ENCODE results near the gene TNFSF4.
"Not testable (repeated sequence)": the region's sequence is repeated elsewhere in the genome, so short reads cannot be mapped to it uniquely, and the experiment has no call there.

The TNFSF4 gene

GRCh38 chr1:173234434-173234833 is 27.3 kb upstream of the TNFSF4 start:
- not testable (repeated sequence) for H3K9me3 ChIP-seq (ENCODE audit: insufficient read depth, low read depth, low read length); H3K27ac ChIP-seq (ENCODE audit: low read length); H3K4me1 ChIP-seq (ENCODE audit: insufficient read depth, low read length); H3K27me3 ChIP-seq (ENCODE audit: insufficient read depth, low read length); H3K36me3 ChIP-seq (ENCODE audit: insufficient read depth, low read depth, low read length); H3K4me3 ChIP-seq (ENCODE audit: low read length); H3K9ac ChIP-seq (ENCODE audit: low read depth, low read length)

GRCh38 chr1:173229031-173229430 is 21.9 kb upstream of the TNFSF4 start:
- H3K9me3 ChIP-seq (ENCODE audit: insufficient read depth, low read depth, low read length), result peaks cover 14% of the 10 kb centered on the region
- H3K27ac ChIP-seq (ENCODE audit: low read length); H3K4me3 ChIP-seq (ENCODE audit: low read length); H3K4me1 ChIP-seq (ENCODE audit: insufficient read depth, low read length); H3K9ac ChIP-seq (ENCODE audit: low read depth, low read length); H3K36me3 ChIP-seq (ENCODE audit: insufficient read depth, low read depth, low read length); H3K27me3 ChIP-seq (ENCODE audit: insufficient read depth, low read length): not testable (repeated sequence)

GRCh38 chr1:173224949-173225348 is 17.8 kb upstream of the TNFSF4 start:
- no peaks in the 10 kb centered on the region for H3K4me1 ChIP-seq (ENCODE audit: insufficient read depth, low read length)
- H3K27me3 ChIP-seq (ENCODE audit: insufficient read depth, low read length), result no peaks in the 10 kb centered on the region
- H3K9ac ChIP-seq (ENCODE audit: low read depth, low read length), result no peak overlapping the region
- no peak overlapping the region for H3K27ac ChIP-seq (ENCODE audit: low read length)
- H3K36me3 ChIP-seq (ENCODE audit: insufficient read depth, low read depth, low read length), result no peaks in the 10 kb centered on the region
- H3K9me3 ChIP-seq (ENCODE audit: insufficient read depth, low read depth, low read length), result peaks cover 14% of the 10 kb centered on the region
- no peak overlapping the region for H3K4me3 ChIP-seq (ENCODE audit: low read length)

GRCh38 chr1:173224280-173224892 is 17.3 kb upstream of the TNFSF4 start:
- Histone ChIP-seq H3K27ac (ENCODE audit: low read length) (no peak overlapping the region), H3K27me3 (ENCODE audit: insufficient read depth, low read length) (no peaks in the 10 kb centered on the region), H3K9ac (ENCODE audit: low read depth, low read length) (no peak overlapping the region), H3K4me1 (ENCODE audit: insufficient read depth, low read length) (no peaks in the 10 kb centered on the region), H3K4me3 (ENCODE audit: low read length) (no peak overlapping the region), H3K9me3 (ENCODE audit: insufficient read depth, low read depth, low read length) (peaks cover 14% of the 10 kb centered on the region), H3K36me3 (ENCODE audit: insufficient read depth, low read depth, low read length) (no peaks in the 10 kb centered on the region)

- Histone ChIP-seq H3K9ac (ENCODE audit: low read depth, low read length) (no peak overlapping the region), H3K9me3 (ENCODE audit: insufficient read depth, low read depth, low read length) (peaks cover 14% of the 10 kb centered on the region), H3K36me3 (ENCODE audit: insufficient read depth, low read depth, low read length) (no peaks in the 10 kb centered on the region), H3K27ac (ENCODE audit: low read length) (no peak overlapping the region), H3K4me3 (ENCODE audit: low read length) (no peak overlapping the region), H3K27me3 (ENCODE audit: insufficient read depth, low read length) (no peaks in the 10 kb centered on the region), H3K4me1 (ENCODE audit: insufficient read depth, low read length) (no peaks in the 10 kb centered on the region)
Measured at GRCh38 chr1:173223031-173223380, 15.9 kb upstream of the TNFSF4 start.

- H3K36me3 ChIP-seq (ENCODE audit: insufficient read depth, low read depth, low read length), result no peaks in the 10 kb centered on the region
- H3K27me3 ChIP-seq (ENCODE audit: insufficient read depth, low read length), result no peaks in the 10 kb centered on the region
- H3K9me3 ChIP-seq (ENCODE audit: insufficient read depth, low read depth, low read length), result peaks cover 8% of the 10 kb centered on the region
- no peaks in the 10 kb centered on the region for H3K4me1 ChIP-seq (ENCODE audit: insufficient read depth, low read length)
- H3K27ac ChIP-seq (ENCODE audit: low read length), result no peak overlapping the region
- H3K9ac ChIP-seq (ENCODE audit: low read depth, low read length), result no peak overlapping the region
- H3K4me3 ChIP-seq (ENCODE audit: low read length), result no peak overlapping the region
Measured at GRCh38 chr1:173222149-173223030, 15.3 kb upstream of the TNFSF4 start.

- no peaks in the 10 kb centered on the region for H3K4me1 ChIP-seq (ENCODE audit: insufficient read depth, low read length)
- H3K27ac ChIP-seq (ENCODE audit: low read length), result no peak overlapping the region
- no peaks in the 10 kb centered on the region for H3K9me3 ChIP-seq (ENCODE audit: insufficient read depth, low read depth, low read length)
- H3K4me3 ChIP-seq (ENCODE audit: low read length), result no peak overlapping the region
- H3K9ac ChIP-seq (ENCODE audit: low read depth, low read length), result no peak overlapping the region
- no peaks in the 10 kb centered on the region for H3K27me3 ChIP-seq (ENCODE audit: insufficient read depth, low read length)
- H3K36me3 ChIP-seq (ENCODE audit: insufficient read depth, low read depth, low read length), result no peaks in the 10 kb centered on the region
Measured at GRCh38 chr1:173220157-173220556, 13.0 kb upstream of the TNFSF4 start.

- Histone ChIP-seq H3K4me1 (ENCODE audit: insufficient read depth, low read length) (no peaks in the 10 kb centered on the region), H3K4me3 (ENCODE audit: low read length) (no peak overlapping the region), H3K27ac (ENCODE audit: low read length) (no peak overlapping the region), H3K9me3 (ENCODE audit: insufficient read depth, low read depth, low read length) (no peaks in the 10 kb centered on the region), H3K27me3 (ENCODE audit: insufficient read depth, low read length) (peaks cover 42% of the 10 kb centered on the region), H3K9ac (ENCODE audit: low read depth, low read length) (no peak overlapping the region), H3K36me3 (ENCODE audit: insufficient read depth, low read depth, low read length) (no peaks in the 10 kb centered on the region)
Measured at GRCh38 chr1:173213665-173214064, 6.5 kb upstream of the TNFSF4 start.

- H3K9me3 ChIP-seq (ENCODE audit: insufficient read depth, low read depth, low read length), result no peaks in the 10 kb centered on the region
- H3K4me3 ChIP-seq (ENCODE audit: low read length), result no peak overlapping the region
- H3K27ac ChIP-seq (ENCODE audit: low read length), result no peak overlapping the region
- H3K4me1 ChIP-seq (ENCODE audit: insufficient read depth, low read length), result no peaks in the 10 kb centered on the region
- H3K9ac ChIP-seq (ENCODE audit: low read depth, low read length), result no peak overlapping the region
- H3K36me3 ChIP-seq (ENCODE audit: insufficient read depth, low read depth, low read length), result no peaks in the 10 kb centered on the region
- H3K27me3 ChIP-seq (ENCODE audit: insufficient read depth, low read length), result peaks cover 45% of the 10 kb centered on the region
Measured at GRCh38 chr1:173212952-173213491, 5.9 kb upstream of the TNFSF4 start.

- Histone ChIP-seq H3K4me1 (ENCODE audit: insufficient read depth, low read length) (no peaks in the 10 kb centered on the region), H3K27me3 (ENCODE audit: insufficient read depth, low read length) (peaks cover 45% of the 10 kb centered on the region), H3K9ac (ENCODE audit: low read depth, low read length) (no peak overlapping the region), H3K4me3 (ENCODE audit: low read length) (no peak overlapping the region), H3K27ac (ENCODE audit: low read length) (no peak overlapping the region), H3K9me3 (ENCODE audit: insufficient read depth, low read depth, low read length) (no peaks in the 10 kb centered on the region), H3K36me3 (ENCODE audit: insufficient read depth, low read depth, low read length) (no peaks in the 10 kb centered on the region)
Measured at GRCh38 chr1:173210716-173211231, 3.6 kb upstream of the TNFSF4 start.

- Histone ChIP-seq H3K36me3 (ENCODE audit: insufficient read depth, low read depth, low read length) (no peaks in the 10 kb centered on the region), H3K9ac (ENCODE audit: low read depth, low read length) (no peak overlapping the region), H3K27me3 (ENCODE audit: insufficient read depth, low read length) (peaks cover 45% of the 10 kb centered on the region), H3K4me1 (ENCODE audit: insufficient read depth, low read length) (no peaks in the 10 kb centered on the region), H3K9me3 (ENCODE audit: insufficient read depth, low read depth, low read length) (no peaks in the 10 kb centered on the region), H3K4me3 (ENCODE audit: low read length) (no peak overlapping the region), H3K27ac (ENCODE audit: low read length) (no peak overlapping the region)
Measured at GRCh38 chr1:173210283-173210682, 3.2 kb upstream of the TNFSF4 start.

- no peaks in the 10 kb centered on the region for H3K9me3 ChIP-seq (ENCODE audit: insufficient read depth, low read depth, low read length)
- peaks cover 45% of the 10 kb centered on the region for H3K27me3 ChIP-seq (ENCODE audit: insufficient read depth, low read length)
- H3K9ac ChIP-seq (ENCODE audit: low read depth, low read length), result no peak overlapping the region
- no peak overlapping the region for H3K4me3 ChIP-seq (ENCODE audit: low read length)
- no peak overlapping the region for H3K27ac ChIP-seq (ENCODE audit: low read length)
- H3K36me3 ChIP-seq (ENCODE audit: insufficient read depth, low read depth, low read length), result no peaks in the 10 kb centered on the region
- H3K4me1 ChIP-seq (ENCODE audit: insufficient read depth, low read length), result no peaks in the 10 kb centered on the region
Measured at GRCh38 chr1:173208868-173209267, 1.7 kb upstream of the TNFSF4 start.

Data from iPS-20b (cell line).